Natural killer cell (primary cell): ENCODE data around the gene MIER1. TPM values are rescaled to one million over a fixed set of nuclear protein-coding genes. Genes with fewer than 3 reads are reported as not detected.

Source experiments
- ATAC-seq, 3 donors: fragments of 150-1000 bp in 2 of 3; fragments of 200-7000 bp in 1 of 3; cut with Tn5 transposase; 1 replicate in 1 of 3; 2 replicates in 2 of 3; pipeline ENCODE4 v1.10.0; 2021; ENCODE audit warnings: mild to moderate bottlenecking in 2 of 3, moderate library complexity in 2 of 3
- DNase-seq, 2 donors: peaks; one replicate each; pipeline versions ENCODE4 v3.0.0 to v3.0.0-alpha.2; 2013 to 2021; ENCODE audit warnings: mixed read lengths in 1 of 2
- H3K27ac ChIP-seq: one replicate; pipeline ENCODE4 v1.5.1; 2013; ENCODE audit warnings: mild to moderate bottlenecking, low read length
- H3K27me3 ChIP-seq: one replicate; pipeline ENCODE4 v1.6.1; 2013; ENCODE audit warnings: low read length; ENCODE audit not compliant: control insufficient read depth, insufficient read depth
- H3K36me3 ChIP-seq: one replicate; pipeline ENCODE4 v1.6.1; 2013; ENCODE audit warnings: low read length; ENCODE audit not compliant: control insufficient read depth, insufficient read depth
- H3K4me1 ChIP-seq: one replicate; pipeline ENCODE4 v1.6.1; 2013; ENCODE audit warnings: low read length; ENCODE audit not compliant: control insufficient read depth, insufficient read depth
- H3K4me3 ChIP-seq: one replicate; pipeline ENCODE4 v1.5.1; 2013; ENCODE audit warnings: low read length
- H3K9me3 ChIP-seq: one replicate; pipeline ENCODE4 v1.6.1; 2013; ENCODE audit warnings: low read length; ENCODE audit not compliant: control insufficient read depth, insufficient read depth
- H3K27ac Mint-ChIP-seq, 2 donors: one replicate each; pipeline ENCODE4 v1.8.0; 2022; ENCODE audit warnings: mild to moderate bottlenecking in 2 of 2, mixed read lengths in 2 of 2, moderate library complexity in 1 of 2
- H3K27me3 Mint-ChIP-seq, 2 donors: one replicate each; pipeline ENCODE4 v1.8.0; 2022; ENCODE audit warnings: low read depth in 2 of 2, mixed read lengths in 2 of 2
- H3K36me3 Mint-ChIP-seq: one replicate; pipeline ENCODE4 v1.8.0; 2022; ENCODE audit warnings: mixed read lengths
- H3K4me1 Mint-ChIP-seq, 2 donors: one replicate each; pipeline ENCODE4 v1.8.0; 2022; ENCODE audit warnings: mixed read lengths in 2 of 2
- H3K4me3 Mint-ChIP-seq: one replicate; pipeline ENCODE4 v1.8.0; 2022; ENCODE audit warnings: mild to moderate bottlenecking, moderate library complexity, mixed read lengths
- H3K9me3 Mint-ChIP-seq, 2 donors: one replicate each; pipeline ENCODE4 v1.8.0; 2022; ENCODE audit warnings: mixed read lengths in 2 of 2
- WGBS: methylation state at CpG from one replicate; pipeline ENCODE4 v1.1.7; 2013; ENCODE audit warnings: missing lambda C conversion rate; ENCODE audit not compliant: insufficient coverage; 5-methylcytosine and 5-hydroxymethylcytosine counted together
- intact Hi-C: fragments of 100-400 bp; cut with micrococcal nuclease; formaldehyde crosslinking; loops from one replicate; pipeline ENCODE4 v1.14.2; 2022
- total RNA-seq, 4 donors: library from RNA; stranded (reverse); fragments of 120-200 nt in 1 of 4; gene quantifications; one replicate each; pipeline versions ENCODE4 v1.2.3 to v1.2.4, GENCODE V29; 2013 to 2022
- TF ChIP-seq, protein P1 (sequence below): fragments of 200-600 bp; IDR thresholded peaks from one replicate; pipeline ENCODE4 v1.8.0; 2022; ENCODE audit warnings: antibody characterized with exemption

The MIER1 gene
- total RNA-seq: 10 to 100 TPM; 87.9 to 94.3 (median 93.2) TPM
- 95.8 TPM for total RNA-seq (2013)

GRCh38 chr1:66924756-66925557, at the start of gene MIER1, which contains the start of gene DNAI4:
TSS of gene MIER1 (plus strand) at chr1:66924990. CDS start at chr1:66925029, 39 bp downstream.
TSS of gene DNAI4 (minus strand) at chr1:66924856. CDS start at chr1:66924831, 25 bp downstream.
- H3K4me3 ChIP-seq: peak within 1 kb of the TSS; percentile 71
- H3K9me3 ChIP-seq: no peaks in the 10 kb centered on the region
- no peaks in the 10 kb centered on the region for H3K9me3 Mint-ChIP-seq
- peak within 1 kb of the TSS; percentile 96 for H3K27ac Mint-ChIP-seq
- peaks cover 23% of the 10 kb centered on the region for H3K4me1 ChIP-seq
- intact Hi-C loops: loop anchor here (5.0 to 10.0 kb wide), 3 partner anchors 270 to 762 kb away; partner anchors contain the start of gene GADD45A
- no peaks in the 10 kb centered on the region for H3K36me3 Mint-ChIP-seq
- ATAC-seq: peak; percentile 94 to 99 (median 94)
- WGBS: under 1% methylated on average over 63 of the region's 64 CpGs
- H3K36me3 ChIP-seq: no peaks in the 10 kb centered on the region
- H3K4me3 Mint-ChIP-seq: peak within 1 kb of the TSS; percentile 91
- no peaks in the 10 kb centered on the region for H3K27me3 ChIP-seq
- TF ChIP-seq, protein P1, sequence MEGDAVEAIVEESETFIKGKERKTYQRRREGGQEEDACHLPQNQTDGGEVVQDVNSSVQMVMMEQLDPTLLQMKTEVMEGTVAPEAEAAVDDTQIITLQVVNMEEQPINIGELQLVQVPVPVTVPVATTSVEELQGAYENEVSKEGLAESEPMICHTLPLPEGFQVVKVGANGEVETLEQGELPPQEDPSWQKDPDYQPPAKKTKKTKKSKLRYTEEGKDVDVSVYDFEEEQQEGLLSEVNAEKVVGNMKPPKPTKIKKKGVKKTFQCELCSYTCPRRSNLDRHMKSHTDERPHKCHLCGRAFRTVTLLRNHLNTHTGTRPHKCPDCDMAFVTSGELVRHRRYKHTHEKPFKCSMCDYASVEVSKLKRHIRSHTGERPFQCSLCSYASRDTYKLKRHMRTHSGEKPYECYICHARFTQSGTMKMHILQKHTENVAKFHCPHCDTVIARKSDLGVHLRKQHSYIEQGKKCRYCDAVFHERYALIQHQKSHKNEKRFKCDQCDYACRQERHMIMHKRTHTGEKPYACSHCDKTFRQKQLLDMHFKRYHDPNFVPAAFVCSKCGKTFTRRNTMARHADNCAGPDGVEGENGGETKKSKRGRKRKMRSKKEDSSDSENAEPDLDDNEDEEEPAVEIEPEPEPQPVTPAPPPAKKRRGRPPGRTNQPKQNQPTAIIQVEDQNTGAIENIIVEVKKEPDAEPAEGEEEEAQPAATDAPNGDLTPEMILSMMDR: no peak
- peak; percentile 95 to 98 for DNase-seq
- H3K4me1 Mint-ChIP-seq: peaks cover 27 to 32% of the 10 kb centered on the region in 2 donors
- peak within 1 kb of the TSS; percentile 98 for H3K27ac ChIP-seq
- no peaks in the 10 kb centered on the region for H3K27me3 Mint-ChIP-seq

GRCh38 chr1:66876664-66877063, 48.1 kb upstream of the MIER1 start:
- peaks cover 0 to 10% of the 10 kb centered on the region in 2 donors for H3K27me3 Mint-ChIP-seq
- Histone ChIP-seq H3K27ac (no peak overlapping the region), H3K9me3 (peaks cover 3% of the 10 kb centered on the region), H3K27me3 (no peaks in the 10 kb centered on the region), H3K4me3 (no peak overlapping the region), H3K4me1 (no peaks in the 10 kb centered on the region), H3K36me3 (no peaks in the 10 kb centered on the region)
- no peaks in the 10 kb centered on the region for H3K4me1 Mint-ChIP-seq
- no peak overlapping the region for H3K27ac Mint-ChIP-seq
- peaks cover 4 to 6% of the 10 kb centered on the region in 2 donors for H3K9me3 Mint-ChIP-seq
- no CpG with 5 or more reads among the region's 1 CpG for WGBS
- ATAC-seq (no peak), DNase-seq (no peak)
- TF ChIP-seq, protein P1: no peak
- no peak overlapping the region for H3K4me3 Mint-ChIP-seq
- H3K36me3 Mint-ChIP-seq: peaks cover 9% of the 10 kb centered on the region
- intact Hi-C loops: no loop called here

GRCh38 chr1:66889030-66889429, 35.8 kb upstream of the MIER1 start:
- no peaks in the 10 kb centered on the region for H3K36me3 ChIP-seq
- DNase-seq: no peak
- no peaks in the 10 kb centered on the region for H3K9me3 ChIP-seq
- Mint-ChIP-seq H3K9me3 (no peaks in the 10 kb centered on the region), H3K4me3 (no peak overlapping the region), H3K27ac (no peak overlapping the region), H3K27me3 (peaks cover 8 to 11% of the 10 kb centered on the region in 2 donors), H3K4me1 (no peaks in the 10 kb centered on the region), H3K36me3 (no peaks in the 10 kb centered on the region)
- no peak overlapping the region for H3K27ac ChIP-seq
- no peaks in the 10 kb centered on the region for H3K4me1 ChIP-seq
- no peaks in the 10 kb centered on the region for H3K27me3 ChIP-seq
- WGBS: 95% methylated on average over 1 of the region's 1 CpG
- no peak for ATAC-seq
- intact Hi-C loops: no loop called here
- H3K4me3 ChIP-seq: no peak overlapping the region
- TF ChIP-seq, protein P1: no peak
